Lower leg skin (tissue), 4 donors: ENCODE measurements around the gene SCRN1. TPM values are rescaled to one million over a fixed set of nuclear protein-coding genes. Genes with fewer than 3 reads are reported as not detected.

Experiments used
- DNase-seq, 2 donors: peaks; one replicate each; pipeline ENCODE4 v3.0.0-alpha.2; 2019; ENCODE audit warnings: low spot score in 2 of 2
- H3K4me3 ChIP-seq: fragments of 200-600 bp; sonication (generic); 2 replicates; pipeline ENCODE4 v1.5.1; 2017; ENCODE audit warnings: mild to moderate bottlenecking, low read depth; ENCODE audit not compliant: poor library complexity, severe bottlenecking
- CTCF ChIP-seq, 3 donors: fragments of 450-650 bp; IDR thresholded peaks; one replicate each; pipeline ENCODE4 v1.5.1; 2016; ENCODE audit warnings: antibody characterized with exemption in 3 of 3, mild to moderate bottlenecking in 3 of 3, moderate library complexity in 2 of 3
- POLR2A ChIP-seq, 2 donors: fragments of 450-650 bp; IDR thresholded peaks; one replicate each; pipeline ENCODE4 v1.6.1; 2016 to 2017; ENCODE audit warnings: antibody characterized with exemption in 2 of 2, mild to moderate bottlenecking in 1 of 2, moderate library complexity in 1 of 2
- WGBS, 2 donors: methylation state at CpG; one replicate each; pipeline ENCODE4 v1.1.5; 2018; 5-methylcytosine and 5-hydroxymethylcytosine counted together
- intact Hi-C: fragments of 100-400 bp; cut with DNase I; formaldehyde crosslinking; loops from one replicate; pipeline ENCODE4 v1.15.0; 2023; ENCODE audit warnings: low total_unique reads
- total RNA-seq, 4 donors: library from RNA; depleted of rRNA; stranded (reverse); fragments of >200 nt; gene quantifications; one replicate each; pipeline ENCODE4 v1.1.0, GENCODE V29; 2016

Gene SCRN1
- total RNA-seq, 4 donors from 2014 or later = 8.5 to 17.9 (median 11.5) TPM

GRCh38 chr7:29998489-29998888, 8.9 kb upstream of the SCRN1 start:
- TF ChIP-seq POLR2A (IDR thresholded peaks at IDR 0.05) (no peak), CTCF (IDR thresholded peaks at IDR 0.05) (no peak)
- no peak overlapping the region for H3K4me3 ChIP-seq
- intact Hi-C loops = no loop called here
- DNase-seq = no peak

- TF ChIP-seq CTCF (IDR thresholded peaks at IDR 0.05) (no peak), POLR2A (IDR thresholded peaks at IDR 0.05) (no peak)
- DNase-seq = no peak
- intact Hi-C loops = no loop called here
- H3K4me3 ChIP-seq = no peak overlapping the region
Observed at GRCh38 chr7:29996321-29996720, 6.7 kb upstream of the SCRN1 start.

DNA sequence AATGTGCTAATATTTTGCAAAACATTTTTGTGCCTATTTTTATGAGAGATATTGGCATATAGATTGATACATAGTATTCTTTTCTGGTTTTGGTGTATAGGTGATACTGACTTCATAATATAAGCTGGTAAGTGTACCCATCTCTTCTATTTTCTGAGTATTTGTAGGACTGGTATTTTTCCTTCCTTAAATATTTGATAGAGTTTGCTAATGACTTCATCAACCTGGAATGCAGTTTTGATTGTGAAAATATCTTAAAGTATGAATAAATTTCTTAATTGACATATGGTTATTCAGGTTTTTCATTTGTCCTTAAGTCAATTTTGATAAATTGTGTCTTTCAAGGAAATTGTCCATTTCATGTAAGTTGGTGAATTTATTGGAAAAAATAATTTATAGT, 6.1 kb upstream of the SCRN1 start:
- TF ChIP-seq POLR2A (IDR thresholded peaks at IDR 0.05) (no peak), CTCF (IDR thresholded peaks at IDR 0.05) (no peak)
- DNase-seq = no peak
- intact Hi-C loops = no loop called here
- H3K4me3 ChIP-seq = no peak overlapping the region

- intact Hi-C loops = no loop called here
- DNase-seq = no peak
- H3K4me3 ChIP-seq = no peak overlapping the region
- WGBS, 2 donors = 87 to 89% methylated on average over 4 of the region's 4 CpGs
- no peak for TF ChIP-seq POLR2A (IDR thresholded peaks at IDR 0.05)
- TF ChIP-seq CTCF (IDR thresholded peaks at IDR 0.05) = no peak
Observed at GRCh38 chr7:29993140-29993539, 3.5 kb upstream of the SCRN1 start.

- no peak for TF ChIP-seq CTCF (IDR thresholded peaks at IDR 0.05)
- no peak for TF ChIP-seq POLR2A (IDR thresholded peaks at IDR 0.05)
- 91 to 93% methylated on average over 5 of the region's 5 CpGs for WGBS, 2 donors
- no peak overlapping the region for H3K4me3 ChIP-seq
- DNase-seq = no peak
- intact Hi-C loops = no loop called here
Observed at GRCh38 chr7:29991937-29992336, 2.3 kb upstream of the SCRN1 start.

GRCh38 chr7:29990931-29991330, 1.3 kb upstream of the SCRN1 start:
- intact Hi-C loops = no loop called here
- no peak overlapping the region for H3K4me3 ChIP-seq
- 82 to 88% methylated on average over 4 of the region's 4 CpGs for WGBS, 2 donors
- DNase-seq = no peak
- TF ChIP-seq POLR2A (IDR thresholded peaks at IDR 0.05) (no peak), CTCF (IDR thresholded peaks at IDR 0.05) (no peak)
